Colonic mucosa (tissue), 4 donors: ENCODE results near the gene FRMPD1. TPM values are rescaled to one million over a fixed set of nuclear protein-coding genes. Genes with fewer than 3 reads are reported as not detected.

Source experiments
- DNase-seq: peaks from one replicate; pipeline ENCODE4 v3.0.0-alpha.2; 2020
- H3K27ac ChIP-seq: fragments of 200-600 bp; one replicate; pipeline ENCODE4 v1.8.0; 2021
- H3K27me3 ChIP-seq: fragments of 200-600 bp; one replicate; pipeline ENCODE4 v1.8.0; 2021
- H3K36me3 ChIP-seq: fragments of 200-600 bp; one replicate; pipeline ENCODE4 v1.8.0; 2021
- H3K4me1 ChIP-seq: fragments of 200-600 bp; one replicate; pipeline ENCODE4 v1.8.0; 2021; ENCODE audit warnings: mild to moderate bottlenecking
- H3K4me3 ChIP-seq: fragments of 200-600 bp; one replicate; pipeline ENCODE4 v1.8.0; 2021
- H3K9ac ChIP-seq, 2 donors: one replicate each; pipeline ENCODE4 v1.7.0; 2013; ENCODE audit warnings: control low read depth in 2 of 2, low read depth in 2 of 2, low read length in 2 of 2
- H3K9me3 ChIP-seq: fragments of 200-600 bp; one replicate; pipeline ENCODE4 v1.8.0; 2021
- intact Hi-C: fragments of 100-400 bp; cut with DNase I; formaldehyde crosslinking; loops from one replicate; pipeline ENCODE4 v1.14.1; 2022
- total RNA-seq, 2 donors: library from RNA; stranded (reverse); fragmentation: NEBNext Ultra II Directional in 1 of 2; extraction: Animal tissue kit (Norgen Biotek cat#: 25700) in 1 of 2; gene quantifications; one replicate each; pipeline ENCODE4 v1.2.1, GENCODE V29; 2021
- TF ChIP-seq, protein P1 (sequence below): fragments of 200-600 bp; IDR thresholded peaks from one replicate; pipeline ENCODE4 v1.8.0; 2022; ENCODE audit warnings: antibody characterized with exemption, mild to moderate bottlenecking
- donor health status: healthy.
- donor health status: DM: no; HTN: no; CAD: no.
- donor health status: DM: no; HTN: no; CAD: no.

FRMPD1 gene
- total RNA-seq, 2 donors from 2014 or later = 0.08 to 0.35 TPM

DNA sequence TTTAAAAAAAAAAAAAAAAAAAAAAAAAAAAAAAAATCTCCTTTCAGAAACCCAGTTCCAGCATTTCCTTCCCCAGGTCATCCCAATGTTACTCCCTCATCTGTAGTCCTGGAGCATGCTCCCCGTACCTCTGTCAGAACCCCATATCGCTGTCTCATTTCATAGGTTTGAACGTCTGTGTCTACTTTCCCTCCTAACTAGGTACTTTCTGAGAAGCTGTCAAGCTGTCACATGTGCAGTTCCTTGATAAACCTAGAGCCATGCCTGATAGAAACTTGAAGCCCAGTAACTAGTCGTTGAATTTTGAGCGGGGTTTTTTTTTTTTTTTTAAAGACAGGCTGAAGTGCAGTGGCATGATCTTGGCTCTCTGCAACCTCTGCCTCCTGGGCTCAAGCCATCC is 118.6 kb downstream of the FRMPD1 start:
- intact Hi-C loops = no loop called here
- H3K4me1 ChIP-seq = no peaks in the 10 kb centered on the region
- H3K27me3 ChIP-seq = no peaks in the 10 kb centered on the region
- no peaks in the 10 kb centered on the region for H3K9me3 ChIP-seq
- TF ChIP-seq, protein P1, sequence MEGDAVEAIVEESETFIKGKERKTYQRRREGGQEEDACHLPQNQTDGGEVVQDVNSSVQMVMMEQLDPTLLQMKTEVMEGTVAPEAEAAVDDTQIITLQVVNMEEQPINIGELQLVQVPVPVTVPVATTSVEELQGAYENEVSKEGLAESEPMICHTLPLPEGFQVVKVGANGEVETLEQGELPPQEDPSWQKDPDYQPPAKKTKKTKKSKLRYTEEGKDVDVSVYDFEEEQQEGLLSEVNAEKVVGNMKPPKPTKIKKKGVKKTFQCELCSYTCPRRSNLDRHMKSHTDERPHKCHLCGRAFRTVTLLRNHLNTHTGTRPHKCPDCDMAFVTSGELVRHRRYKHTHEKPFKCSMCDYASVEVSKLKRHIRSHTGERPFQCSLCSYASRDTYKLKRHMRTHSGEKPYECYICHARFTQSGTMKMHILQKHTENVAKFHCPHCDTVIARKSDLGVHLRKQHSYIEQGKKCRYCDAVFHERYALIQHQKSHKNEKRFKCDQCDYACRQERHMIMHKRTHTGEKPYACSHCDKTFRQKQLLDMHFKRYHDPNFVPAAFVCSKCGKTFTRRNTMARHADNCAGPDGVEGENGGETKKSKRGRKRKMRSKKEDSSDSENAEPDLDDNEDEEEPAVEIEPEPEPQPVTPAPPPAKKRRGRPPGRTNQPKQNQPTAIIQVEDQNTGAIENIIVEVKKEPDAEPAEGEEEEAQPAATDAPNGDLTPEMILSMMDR = no peak
- H3K27ac ChIP-seq = no peak overlapping the region
- H3K4me3 ChIP-seq = no peak overlapping the region
- no peaks in the 10 kb centered on the region for H3K36me3 ChIP-seq
- DNase-seq = no peak
- H3K9ac ChIP-seq = no peak overlapping the region

DNA sequence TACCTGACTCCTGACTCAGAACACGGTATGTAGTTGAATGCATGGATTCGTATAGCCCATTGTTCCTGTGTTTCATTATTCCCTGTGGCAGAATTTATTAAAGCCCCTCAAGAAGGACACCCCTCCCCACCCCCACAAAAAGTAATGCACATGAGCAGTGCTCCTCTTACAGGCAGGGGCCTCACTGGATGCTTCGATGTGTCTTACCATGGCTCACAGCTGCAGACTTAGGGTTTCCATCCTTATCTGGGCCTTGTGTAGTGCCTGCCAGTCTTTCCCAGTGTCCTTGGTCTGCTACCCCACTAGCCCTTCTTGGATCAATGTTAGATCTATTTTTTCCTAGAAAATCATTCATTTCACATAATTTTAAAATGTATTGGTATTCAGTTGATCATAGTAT is 119.2 kb downstream of the FRMPD1 start:
- Histone ChIP-seq H3K27me3 (no peaks in the 10 kb centered on the region), H3K4me1 (no peaks in the 10 kb centered on the region), H3K9me3 (no peaks in the 10 kb centered on the region), H3K4me3 (no peak overlapping the region), H3K27ac (no peak overlapping the region), H3K9ac (no peak overlapping the region), H3K36me3 (no peaks in the 10 kb centered on the region)
- TF ChIP-seq, protein P1 = no peak
- intact Hi-C loops = no loop called here
- no peak for DNase-seq

DNA sequence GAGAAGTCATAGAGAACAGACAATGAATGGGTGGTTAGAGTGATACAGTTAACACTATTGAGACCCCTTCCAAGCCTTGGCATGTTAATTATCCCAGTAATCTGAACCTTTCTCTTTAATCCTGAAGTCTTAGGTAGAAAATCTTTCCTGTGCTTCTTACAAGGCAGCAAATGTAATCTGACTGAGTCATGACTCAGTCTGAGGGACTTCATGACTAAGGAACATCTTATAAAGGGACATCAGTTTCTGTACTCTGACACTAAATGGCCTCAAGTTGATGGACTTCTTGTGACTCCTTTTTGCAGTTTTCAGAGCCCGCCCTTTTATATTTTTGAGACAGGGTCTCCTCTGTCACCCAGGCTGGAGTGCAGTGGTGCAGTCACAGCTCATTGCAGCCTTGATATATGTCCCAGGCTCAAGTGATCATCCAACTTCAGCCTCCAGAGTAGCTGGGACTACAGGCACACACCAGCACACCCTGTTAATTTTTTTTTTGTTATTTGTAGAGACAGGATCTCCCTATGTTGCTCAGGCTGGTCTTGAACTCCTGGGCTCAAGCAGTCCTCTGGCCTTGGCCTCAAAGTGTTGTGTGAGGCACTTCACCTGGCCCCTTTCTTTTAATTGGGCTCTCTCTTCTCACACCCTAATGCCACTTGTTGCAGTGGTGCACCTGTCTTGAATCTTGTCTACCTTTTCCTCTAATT is 124.6 kb downstream of the FRMPD1 start:
- no peak for DNase-seq
- H3K27ac ChIP-seq = no peak overlapping the region
- TF ChIP-seq, protein P1 = no peak
- H3K4me3 ChIP-seq = no peak overlapping the region
- H3K27me3 ChIP-seq = no peaks in the 10 kb centered on the region
- no peak overlapping the region for H3K9ac ChIP-seq
- intact Hi-C loops = no loop called here
- no peaks in the 10 kb centered on the region for H3K9me3 ChIP-seq
- H3K36me3 ChIP-seq = peaks cover 12% of the 10 kb centered on the region
- H3K4me1 ChIP-seq = no peaks in the 10 kb centered on the region

DNA sequence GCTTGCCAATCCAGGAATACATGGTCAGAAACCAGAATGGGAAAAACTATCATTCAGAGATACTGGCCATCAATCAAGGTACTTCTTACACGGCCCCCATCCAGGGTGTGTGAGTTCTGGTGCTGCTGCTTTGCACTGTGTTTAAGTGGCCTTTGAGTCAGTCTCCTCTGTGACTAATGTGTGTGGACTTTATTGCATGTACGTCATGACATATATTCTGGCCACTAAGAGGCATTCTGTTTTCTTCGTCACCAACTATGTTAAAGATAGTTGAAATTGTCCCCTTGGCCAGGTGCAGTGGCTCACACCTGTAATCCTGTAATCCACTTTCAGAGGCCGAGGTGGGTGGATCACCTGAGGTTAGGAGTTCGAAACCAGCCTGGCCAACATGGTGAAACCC is 125.6 kb downstream of the FRMPD1 start:
- intact Hi-C loops = no loop called here
- TF ChIP-seq, protein P1 = no peak
- no peak overlapping the region for H3K4me3 ChIP-seq
- H3K9me3 ChIP-seq = no peaks in the 10 kb centered on the region
- H3K27me3 ChIP-seq = no peaks in the 10 kb centered on the region
- no peak overlapping the region for H3K9ac ChIP-seq
- no peaks in the 10 kb centered on the region for H3K4me1 ChIP-seq
- H3K36me3 ChIP-seq = peaks cover 12% of the 10 kb centered on the region
- DNase-seq = no peak
- no peak overlapping the region for H3K27ac ChIP-seq

DNA sequence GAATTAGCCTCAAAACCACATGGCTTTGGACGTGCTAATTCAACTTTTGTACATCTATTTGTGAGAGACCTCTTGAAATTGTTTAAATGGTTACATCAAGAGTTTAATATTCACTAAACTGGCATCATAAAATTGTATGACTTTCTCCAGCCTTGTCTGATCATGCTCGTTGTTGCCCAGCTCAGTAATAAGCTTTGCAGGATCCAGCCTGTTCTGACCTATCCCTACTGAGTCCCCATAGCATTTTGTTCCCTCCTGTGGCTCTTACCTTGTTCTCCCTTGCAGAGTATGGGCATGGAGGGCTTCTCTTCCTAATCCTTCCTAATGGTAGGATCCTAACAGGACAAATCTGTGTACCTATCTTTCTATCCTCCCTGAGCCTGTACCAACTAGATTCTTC is 127.8 kb downstream of the FRMPD1 start:
- Histone ChIP-seq H3K9me3 (no peaks in the 10 kb centered on the region), H3K36me3 (peaks cover 12% of the 10 kb centered on the region), H3K27me3 (no peaks in the 10 kb centered on the region), H3K9ac (no peak overlapping the region), H3K4me3 (no peak overlapping the region), H3K27ac (no peak overlapping the region), H3K4me1 (no peaks in the 10 kb centered on the region)
- TF ChIP-seq, protein P1 = no peak
- DNase-seq = no peak
- intact Hi-C loops = no loop called here
